B cell (primary cell): ENCODE measurements around the gene RREB1.

Experiments used
- EZH2 ChIP-seq: IDR thresholded peaks from 2 replicates; pipeline ENCODE4 v1.6.1; 2012; ENCODE audit warnings: borderline replicate concordance, low read depth, mild to moderate bottlenecking, moderate library complexity, low read length; ENCODE audit not compliant: insufficient read depth, poor library complexity, severe bottlenecking
- TF ChIP-seq, protein P1 (sequence below): fragments of 200-600 bp; IDR thresholded peaks from one replicate; pipeline ENCODE4 v1.8.0; 2022; ENCODE audit warnings: antibody characterized with exemption, mild to moderate bottlenecking

DNA sequence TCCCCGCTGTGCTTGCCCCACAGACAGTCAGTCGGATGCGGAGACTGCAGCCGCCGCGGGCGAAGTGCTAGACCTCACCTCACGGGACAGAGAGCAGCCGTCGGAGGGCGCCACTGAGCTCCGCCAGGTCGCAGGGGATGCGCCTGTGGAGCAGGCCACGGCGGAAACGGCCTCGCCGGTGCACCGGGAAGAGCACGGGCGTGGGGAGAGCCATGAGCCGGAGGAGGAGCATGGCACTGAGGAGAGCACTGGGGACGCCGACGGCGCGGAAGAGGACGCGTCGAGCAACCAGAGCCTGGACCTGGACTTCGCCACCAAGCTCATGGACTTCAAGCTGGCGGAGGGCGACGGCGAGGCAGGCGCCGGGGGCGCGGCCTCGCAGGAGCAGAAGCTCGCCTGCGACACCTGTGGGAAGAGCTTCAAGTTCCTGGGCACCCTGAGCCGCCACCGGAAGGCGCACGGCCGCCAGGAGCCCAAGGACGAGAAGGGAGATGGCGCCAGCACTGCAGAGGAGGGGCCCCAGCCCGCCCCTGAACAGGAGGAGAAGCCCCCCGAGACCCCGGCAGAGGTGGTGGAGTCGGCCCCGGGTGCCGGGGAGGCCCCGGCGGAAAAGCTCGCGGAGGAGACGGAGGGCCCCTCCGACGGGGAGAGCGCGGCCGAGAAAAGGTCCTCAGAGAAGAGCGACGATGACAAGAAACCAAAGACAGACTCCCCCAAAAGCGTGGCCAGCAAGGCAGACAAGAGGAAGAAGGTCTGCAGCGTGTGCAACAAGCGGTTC, 138.8 kb downstream of the RREB1 start:
- TF ChIP-seq, protein P1, sequence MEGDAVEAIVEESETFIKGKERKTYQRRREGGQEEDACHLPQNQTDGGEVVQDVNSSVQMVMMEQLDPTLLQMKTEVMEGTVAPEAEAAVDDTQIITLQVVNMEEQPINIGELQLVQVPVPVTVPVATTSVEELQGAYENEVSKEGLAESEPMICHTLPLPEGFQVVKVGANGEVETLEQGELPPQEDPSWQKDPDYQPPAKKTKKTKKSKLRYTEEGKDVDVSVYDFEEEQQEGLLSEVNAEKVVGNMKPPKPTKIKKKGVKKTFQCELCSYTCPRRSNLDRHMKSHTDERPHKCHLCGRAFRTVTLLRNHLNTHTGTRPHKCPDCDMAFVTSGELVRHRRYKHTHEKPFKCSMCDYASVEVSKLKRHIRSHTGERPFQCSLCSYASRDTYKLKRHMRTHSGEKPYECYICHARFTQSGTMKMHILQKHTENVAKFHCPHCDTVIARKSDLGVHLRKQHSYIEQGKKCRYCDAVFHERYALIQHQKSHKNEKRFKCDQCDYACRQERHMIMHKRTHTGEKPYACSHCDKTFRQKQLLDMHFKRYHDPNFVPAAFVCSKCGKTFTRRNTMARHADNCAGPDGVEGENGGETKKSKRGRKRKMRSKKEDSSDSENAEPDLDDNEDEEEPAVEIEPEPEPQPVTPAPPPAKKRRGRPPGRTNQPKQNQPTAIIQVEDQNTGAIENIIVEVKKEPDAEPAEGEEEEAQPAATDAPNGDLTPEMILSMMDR = no peak
- no peak for TF ChIP-seq EZH2
